ENCODE data around the gene PELI1.

GRCh38 chr2:64165706-64166105 is 21.5 kb upstream of the PELI1 start:
- TF ChIP-seq SUZ12 (IDR thresholded peaks at IDR 0.05) (no peak), BHLHE40 (IDR thresholded peaks at IDR 0.05; ENCODE audit: borderline replicate concordance) (no peak), ELF4 (IDR thresholded peaks at IDR 0.05) (no peak), SP1 (IDR thresholded peaks at IDR 0.05) (no peak), ZNF384 (IDR thresholded peaks at IDR 0.05) (no peak), ARNT (IDR thresholded peaks at IDR 0.05) (no peak), LEF1 (IDR thresholded peaks at IDR 0.05; ENCODE audit: borderline replicate concordance) (no peak), FOXK2 (IDR thresholded peaks at IDR 0.05) (no peak), FOXA1 (IDR thresholded peaks at IDR 0.05) (no peak), FOXM1 (IDR thresholded peaks at IDR 0.05; ENCODE audit: borderline replicate concordance) (no peak), PKNOX1 (IDR thresholded peaks at IDR 0.05) (no peak), HDGF (IDR thresholded peaks at IDR 0.05; ENCODE audit: borderline replicate concordance) (no peak)

Data from HEK293T (cell line).